ENCODE data around the gene LDB3. TPM values are rescaled to one million over a fixed set of nuclear protein-coding genes. Genes with fewer than 3 reads are reported as not detected.

The LDB3 gene
- polyA plus RNA-seq, 1 donor (not counting 4 experiments of a cell fraction or from before 2014, with no cell fraction given): 0.01 TPM

- H3K27me3 ChIP-seq (ENCODE audit: control insufficient read depth, extremely low read depth, insufficient read depth, low read length): no peaks in the 10 kb centered on the region
- no peak for DNase-seq (ENCODE audit: low read depth, low spot score)
- no peak overlapping the region for H3K4me3 ChIP-seq (ENCODE audit: control insufficient read depth in 2 of 3, extremely low read depth in 1 of 3, insufficient read depth in 2 of 3, low read depth in 1 of 3, low read length in 3 of 3)
- no peak overlapping the region for H3K9ac ChIP-seq (ENCODE audit: control insufficient read depth, extremely low read depth, insufficient read depth, low read length)
- H3K79me2 ChIP-seq (ENCODE audit: control insufficient read depth, insufficient read depth, low read length): no peaks in the 10 kb centered on the region
- FAIRE-seq: no peak
- no peak overlapping the region for H3K27ac ChIP-seq (ENCODE audit: control insufficient read depth, insufficient read depth, low read length)
- H3K9me1 ChIP-seq (ENCODE audit: control insufficient read depth, extremely low read depth, insufficient read depth, low read length): no peaks in the 10 kb centered on the region
- H3K4me1 ChIP-seq (ENCODE audit: control insufficient read depth, extremely low read depth, insufficient read depth, low read length): peaks cover 4% of the 10 kb centered on the region
- TF ChIP-seq EZH2 (IDR thresholded peaks at IDR 0.05; ENCODE audit: low read length) (no peak), CTCF (optimal IDR thresholded peaks at IDR 0.05 in 1 of 3, IDR thresholded peaks at IDR 0.05 in 1 of 3, conservative IDR thresholded peaks at IDR 0.05 in 1 of 3; ENCODE audit: extremely low read depth in 1 of 3, insufficient read depth in 2 of 3, low read length in 3 of 3) (no peak)
- no peak overlapping the region for H2AFZ ChIP-seq (ENCODE audit: control insufficient read depth, low read length)
- no peak overlapping the region for H3K4me2 ChIP-seq (ENCODE audit: control insufficient read depth, extremely low read depth, insufficient read depth, low read depth, low read length)
- H3K36me3 ChIP-seq (ENCODE audit: control insufficient read depth in 2 of 2, extremely low read depth in 1 of 2, insufficient read depth in 2 of 2, low read length in 2 of 2): no peaks in the 10 kb centered on the region
- no peaks in the 10 kb centered on the region for H3K9me3 ChIP-seq (ENCODE audit: control insufficient read depth, low read depth, low read length)
- H4K20me1 ChIP-seq (ENCODE audit: control insufficient read depth, extremely low read depth, insufficient read depth, low read length): no peaks in the 10 kb centered on the region
- dilution Hi-C loops (cut with MboI; ENCODE audit: extremely low pct_ligation_motif_present, low sequenced_read_pairs): no loop called here
Observed at GRCh38 chr10:86705905-86706304, 37.6 kb downstream of the LDB3 start.

GRCh38 chr10:86706401-86706841, 38.1 kb downstream of the LDB3 start:
- H3K36me3 ChIP-seq (ENCODE audit: control insufficient read depth in 2 of 2, extremely low read depth in 1 of 2, insufficient read depth in 2 of 2, low read length in 2 of 2): no peaks in the 10 kb centered on the region
- H3K9ac ChIP-seq (ENCODE audit: control insufficient read depth, extremely low read depth, insufficient read depth, low read length): no peak overlapping the region
- dilution Hi-C loops (cut with MboI; ENCODE audit: extremely low pct_ligation_motif_present, low sequenced_read_pairs): no loop called here
- no peaks in the 10 kb centered on the region for H3K9me3 ChIP-seq (ENCODE audit: control insufficient read depth, low read depth, low read length)
- no peak for DNase-seq (ENCODE audit: low read depth, low spot score)
- H3K9me1 ChIP-seq (ENCODE audit: control insufficient read depth, extremely low read depth, insufficient read depth, low read length): no peaks in the 10 kb centered on the region
- no peak for FAIRE-seq
- H3K4me3 ChIP-seq (ENCODE audit: control insufficient read depth in 2 of 3, extremely low read depth in 1 of 3, insufficient read depth in 2 of 3, low read depth in 1 of 3, low read length in 3 of 3): no peak overlapping the region
- no peak overlapping the region for H3K27ac ChIP-seq (ENCODE audit: control insufficient read depth, insufficient read depth, low read length)
- TF ChIP-seq CTCF (optimal IDR thresholded peaks at IDR 0.05 in 1 of 3, IDR thresholded peaks at IDR 0.05 in 1 of 3, conservative IDR thresholded peaks at IDR 0.05 in 1 of 3; ENCODE audit: extremely low read depth in 1 of 3, insufficient read depth in 2 of 3, low read length in 3 of 3) (no peak), EZH2 (IDR thresholded peaks at IDR 0.05; ENCODE audit: low read length) (no peak)
- H4K20me1 ChIP-seq (ENCODE audit: control insufficient read depth, extremely low read depth, insufficient read depth, low read length): no peaks in the 10 kb centered on the region
- H2AFZ ChIP-seq (ENCODE audit: control insufficient read depth, low read length): no peak overlapping the region
- no peaks in the 10 kb centered on the region for H3K27me3 ChIP-seq (ENCODE audit: control insufficient read depth, extremely low read depth, insufficient read depth, low read length)
- H3K4me2 ChIP-seq (ENCODE audit: control insufficient read depth, extremely low read depth, insufficient read depth, low read depth, low read length): no peak overlapping the region
- no peaks in the 10 kb centered on the region for H3K79me2 ChIP-seq (ENCODE audit: control insufficient read depth, insufficient read depth, low read length)
- peaks cover 6% of the 10 kb centered on the region for H3K4me1 ChIP-seq (ENCODE audit: control insufficient read depth, extremely low read depth, insufficient read depth, low read length)

Data from keratinocyte (primary cell).